GM19240 (cell line): ENCODE results near the gene TUBA4A.
"Not testable (repeated sequence)": the region's sequence is repeated elsewhere in the genome, so short reads cannot be mapped to it uniquely, and the experiment has no call there.

Experiments used
- DNase-seq: peaks from one replicate; pipeline ENCODE4 v3.0.0; 2011; ENCODE audit warnings: low spot score; ENCODE audit not compliant: insufficient read length

TUBA4A gene

GRCh38 chr2:219253753-219254589 lies at the start of gene TUBA4A:
Gene TUBA4A (minus strand): TSS chr2:219253918. CDS start chr2:219253858, 60 bp downstream.
- DNase-seq: peak; percentile 80

DNA sequence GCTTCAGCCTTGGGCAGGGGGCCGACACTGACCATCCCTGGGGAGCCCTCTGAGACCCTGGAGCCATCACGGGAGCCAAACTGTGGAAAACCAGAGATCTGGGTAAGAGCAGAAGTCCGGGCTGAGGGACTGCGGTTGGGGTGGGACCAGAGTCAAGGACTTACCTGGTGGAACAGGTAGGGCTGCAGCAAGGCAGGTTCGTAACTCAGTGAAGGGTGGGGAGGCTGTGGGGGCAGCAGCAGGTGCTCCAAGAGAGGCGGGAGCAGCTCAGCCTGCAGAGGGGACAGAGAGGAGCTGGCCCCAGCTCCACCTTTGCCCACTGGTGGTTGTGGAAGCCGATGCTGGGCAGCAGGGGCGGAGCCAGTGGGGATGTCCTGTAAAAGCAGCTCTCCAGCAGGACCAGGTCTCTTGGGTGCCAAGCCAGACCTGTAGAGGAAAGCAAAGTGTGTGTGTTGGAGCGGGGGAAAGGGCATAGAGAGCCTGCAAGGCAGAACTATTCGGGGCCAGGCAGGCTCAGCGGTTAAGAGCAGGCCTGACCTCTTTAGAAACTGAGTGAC lies 48.8 kb upstream of the TUBA4A start:
- DNase-seq: no peak

DNA sequence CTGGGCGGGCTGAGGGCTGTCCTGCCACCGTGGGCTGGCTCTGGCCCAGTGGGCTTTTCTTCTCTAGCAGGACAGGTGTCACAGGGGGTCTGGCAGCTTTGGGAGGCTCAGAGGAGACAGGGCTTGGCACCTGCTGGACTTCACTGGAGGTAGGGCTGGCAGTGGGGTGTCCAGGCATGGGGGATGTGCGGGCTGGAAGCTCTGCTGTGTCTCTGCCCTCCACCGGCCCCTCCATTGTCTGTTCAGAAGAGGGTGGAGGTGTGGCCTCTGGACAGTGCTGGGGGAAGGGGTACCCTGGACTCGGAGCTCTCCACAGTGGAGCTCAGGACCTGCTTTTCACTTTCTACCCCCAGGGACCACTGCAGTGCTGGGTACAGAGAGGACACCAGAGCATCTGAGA lies 46.3 kb upstream of the TUBA4A start:
- DNase-seq: no peak

DNA sequence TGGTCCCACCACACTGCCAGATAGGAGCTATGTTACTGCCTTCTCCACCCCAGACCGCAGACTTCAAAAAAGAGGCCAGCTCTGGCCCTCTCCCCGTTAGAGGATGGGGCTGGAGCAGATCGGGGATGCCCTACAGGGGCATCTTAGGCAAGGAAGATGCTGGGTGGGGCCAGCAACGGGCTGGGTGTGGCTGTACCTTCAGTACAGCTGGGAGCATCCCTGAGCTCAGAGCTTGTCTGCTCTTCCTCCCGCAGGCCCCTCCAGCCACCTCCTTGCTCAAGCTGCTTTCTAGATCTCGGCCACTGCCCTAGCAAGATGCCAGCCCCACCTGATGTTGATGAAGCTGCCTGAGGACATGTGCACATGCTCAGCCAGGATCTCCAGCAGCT lies 45.6 kb upstream of the TUBA4A start:
- DNase-seq: no peak

DNA sequence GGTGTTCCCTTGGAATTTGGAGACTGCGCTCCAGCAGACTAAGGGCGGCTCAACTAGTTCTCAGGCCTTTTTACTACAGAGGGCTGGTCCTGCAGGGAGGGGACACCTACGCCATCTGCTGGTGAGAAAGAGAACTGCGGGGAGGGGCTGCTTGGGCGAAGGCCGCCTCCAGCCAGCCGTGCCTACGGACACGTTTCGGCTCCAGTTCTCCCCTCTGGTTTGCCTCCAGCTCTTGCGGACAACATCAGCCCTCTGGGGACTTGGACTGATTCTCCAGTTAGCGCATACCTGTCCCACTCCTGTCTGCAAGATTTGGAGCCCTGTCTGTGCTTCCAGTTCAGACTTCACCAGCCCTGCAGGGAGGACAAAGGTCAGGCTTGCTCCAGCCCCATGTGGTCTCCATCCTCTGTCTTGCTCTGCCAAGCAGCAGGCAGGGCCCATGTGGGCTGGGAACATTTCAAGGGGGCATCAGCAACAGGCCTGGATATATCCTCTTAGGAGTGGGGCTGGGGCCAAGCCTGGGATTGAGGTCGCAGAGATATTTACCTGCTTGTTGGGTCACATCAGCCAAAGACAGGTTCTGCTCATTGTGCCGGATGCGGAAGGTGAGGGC lies 45.1 kb upstream of the TUBA4A start:
- DNase-seq: peak; percentile 91

GRCh38 chr2:219297766-219298456 lies 44.2 kb upstream of the TUBA4A start:
- no peak for DNase-seq

DNA sequence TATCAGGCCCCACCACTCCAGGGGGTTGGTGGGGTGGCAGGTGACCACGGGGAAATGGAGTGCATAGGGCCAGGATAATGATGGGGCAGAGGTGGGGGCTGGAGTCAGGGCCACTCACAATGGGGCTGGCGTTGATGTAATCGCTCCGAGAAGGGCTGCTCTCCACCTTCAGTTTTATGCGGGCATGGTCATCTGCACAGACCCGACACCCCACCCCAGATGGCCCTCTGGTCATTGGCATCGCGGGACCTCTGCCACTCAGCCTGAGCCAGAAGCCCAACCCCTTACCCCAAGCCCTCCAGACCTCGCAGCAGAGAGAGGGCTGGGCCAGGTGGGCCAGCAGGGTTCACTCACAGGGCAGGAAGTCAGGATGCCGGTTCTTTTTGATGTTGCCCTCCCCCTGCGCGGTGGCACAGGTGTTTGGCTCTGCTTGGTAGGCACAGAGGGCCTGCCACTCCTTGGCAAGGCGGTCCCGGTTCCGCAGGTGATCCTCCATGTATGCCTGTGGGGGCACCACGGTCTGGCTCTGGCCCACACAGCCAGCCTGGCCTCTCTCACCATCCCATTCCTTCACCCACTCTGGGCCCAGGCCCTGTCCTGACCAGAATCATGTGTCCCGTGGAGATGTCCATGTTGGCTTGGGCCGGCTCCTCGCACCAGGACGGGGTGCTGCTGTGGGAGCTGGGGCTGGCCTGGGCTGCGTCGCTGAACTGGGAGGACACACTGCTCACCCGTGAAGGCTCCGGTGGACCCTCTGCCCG lies 43.1 kb upstream of the TUBA4A start:
- no peak for DNase-seq

DNA sequence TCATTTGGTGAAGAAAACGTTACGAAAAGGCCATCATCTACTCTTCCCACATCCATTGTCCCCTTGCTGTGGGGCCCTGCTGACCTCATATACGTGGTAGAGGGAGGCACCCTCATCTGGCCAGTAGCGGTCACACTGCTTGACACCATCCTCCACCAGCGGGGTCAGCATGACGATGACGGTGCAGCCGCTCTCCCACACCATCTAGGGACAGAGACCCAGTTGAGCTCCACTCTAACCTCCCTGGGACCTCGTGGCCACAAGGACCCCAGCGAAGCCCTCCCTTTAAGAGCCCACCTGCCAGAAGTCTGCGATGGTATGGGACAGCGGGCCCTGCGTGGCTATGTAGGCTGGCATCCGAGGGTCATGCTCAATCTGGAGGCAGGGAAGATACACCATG lies 42.4 kb upstream of the TUBA4A start:
- no peak for DNase-seq

- DNase-seq: peak; percentile 96
Measured at GRCh38 chr2:219294356-219295351, 40.9 kb upstream of the TUBA4A start.

GRCh38 chr2:219293736-219294231 lies 40.1 kb upstream of the TUBA4A start:
- no peak for DNase-seq

DNA sequence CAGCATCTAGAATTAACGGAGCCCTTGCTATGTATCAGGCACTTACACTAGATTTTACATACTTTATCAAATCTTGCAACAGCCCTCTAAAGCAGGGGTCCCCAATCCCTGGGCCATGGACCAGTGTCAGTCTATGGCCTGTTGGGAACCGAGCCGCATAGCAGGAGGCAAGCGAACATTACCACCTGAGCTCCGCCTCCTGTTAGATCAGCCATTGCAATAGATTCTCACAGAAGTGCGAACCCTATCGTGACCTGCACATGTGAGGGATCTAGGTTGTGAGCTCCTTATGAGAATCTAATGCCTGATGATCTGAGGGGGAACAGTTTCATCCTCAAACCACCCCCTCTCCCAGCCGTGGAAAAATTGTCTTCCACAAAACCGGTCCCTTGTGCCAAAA lies 38.9 kb upstream of the TUBA4A start:
- DNase-seq: no peak

- DNase-seq: no peak
Measured at GRCh38 chr2:219291910-219292490, 38.3 kb upstream of the TUBA4A start.

DNA sequence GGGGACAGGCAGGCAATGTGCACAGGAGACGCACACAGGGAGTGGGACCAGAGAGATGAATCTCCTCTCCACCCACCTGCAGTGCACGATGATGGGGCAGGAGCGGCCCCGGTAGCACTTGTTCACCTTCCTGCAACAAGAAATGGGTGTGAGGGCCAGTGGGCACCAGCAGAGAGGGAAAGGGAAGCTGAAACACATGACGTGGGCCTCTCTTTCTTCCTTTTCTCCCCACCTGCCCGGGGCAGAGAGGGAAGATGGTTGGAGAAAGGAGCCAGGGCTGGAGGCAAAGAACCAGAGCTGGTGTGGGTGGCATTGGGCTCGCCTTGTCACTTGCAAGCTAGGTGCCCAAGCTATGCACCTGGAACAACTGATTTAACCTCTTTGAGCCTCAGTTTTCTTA lies 37.7 kb upstream of the TUBA4A start:
- DNase-seq: no peak

DNA sequence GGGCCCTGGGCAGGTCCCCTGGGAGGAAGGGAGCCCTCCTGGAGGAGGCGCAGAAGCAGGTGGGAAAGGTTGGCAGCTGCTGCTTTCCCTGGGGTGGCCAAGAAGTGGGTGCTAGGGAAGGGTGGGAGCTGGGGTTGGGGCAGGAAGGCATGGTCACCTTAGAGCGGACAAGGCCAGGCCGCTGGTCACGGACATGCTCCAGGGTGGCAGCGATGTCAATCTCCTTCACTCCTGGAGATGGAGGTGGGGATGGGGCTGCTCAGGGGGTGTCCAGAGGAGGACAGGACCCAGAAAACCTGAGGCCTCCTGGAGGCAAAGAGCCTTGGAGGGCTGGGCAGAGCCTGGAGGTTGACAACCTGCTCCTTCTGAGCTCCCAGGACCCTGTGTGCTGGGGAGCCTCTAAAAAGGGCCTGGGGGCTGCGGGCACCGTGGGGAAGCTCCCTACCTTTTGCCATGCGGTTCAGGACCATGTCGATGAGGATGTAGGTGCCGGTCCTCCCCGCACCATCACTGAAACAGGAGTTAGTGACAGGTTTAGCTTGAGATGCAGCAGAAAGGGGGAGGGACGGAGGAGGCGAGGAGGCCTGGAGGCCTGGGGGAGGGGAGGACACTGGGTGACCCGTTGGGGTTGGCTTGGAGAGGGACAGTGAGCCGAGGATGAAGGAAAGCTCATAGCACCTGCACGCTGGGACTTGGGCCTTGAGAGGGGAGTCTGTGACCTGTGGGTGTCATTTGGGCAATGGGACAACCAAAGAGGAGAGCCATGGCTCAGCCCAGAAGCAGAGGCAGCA lies 36.9 kb upstream of the TUBA4A start:
- DNase-seq: no peak

DNA sequence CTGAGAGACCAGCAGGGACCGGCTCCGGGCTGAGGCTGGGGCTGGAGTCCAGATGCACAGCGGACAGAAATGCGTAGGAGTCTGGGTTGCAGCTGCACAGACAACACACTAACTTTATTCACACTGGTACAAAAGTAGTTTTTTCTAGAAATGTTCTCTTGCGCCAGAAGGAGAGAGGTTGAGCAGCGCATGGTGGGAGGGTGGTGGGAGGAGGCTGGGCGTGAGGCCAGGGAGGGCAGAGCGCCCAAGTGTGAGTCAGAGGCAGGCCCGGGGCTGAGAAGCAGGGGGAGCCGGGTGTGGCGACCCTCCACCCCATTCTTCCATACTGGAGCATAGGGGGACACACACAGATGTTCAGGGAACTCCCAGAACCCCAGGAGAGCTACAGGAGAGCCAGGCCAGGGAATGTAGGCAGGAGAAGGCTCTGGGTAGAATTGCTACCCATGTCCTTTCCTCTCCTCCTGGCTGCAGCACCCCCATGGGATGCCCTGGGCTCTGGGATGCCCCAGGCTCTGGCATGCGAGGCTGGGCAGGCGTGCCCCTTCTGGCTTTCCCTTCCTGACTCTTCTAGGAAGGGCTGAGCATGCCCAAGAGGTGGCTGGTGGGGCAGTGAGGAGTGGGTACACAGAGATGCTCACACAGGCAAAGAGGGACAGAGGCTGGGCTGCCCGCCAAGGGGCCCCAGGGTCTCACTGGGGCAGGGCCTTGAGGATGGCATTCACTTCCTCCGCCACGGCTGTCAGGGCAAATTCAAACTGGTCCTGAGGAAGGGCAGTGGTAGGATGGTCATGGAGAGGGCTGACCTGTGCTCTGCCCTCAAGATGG lies 36.0 kb upstream of the TUBA4A start:
- DNase-seq: no peak

DNA sequence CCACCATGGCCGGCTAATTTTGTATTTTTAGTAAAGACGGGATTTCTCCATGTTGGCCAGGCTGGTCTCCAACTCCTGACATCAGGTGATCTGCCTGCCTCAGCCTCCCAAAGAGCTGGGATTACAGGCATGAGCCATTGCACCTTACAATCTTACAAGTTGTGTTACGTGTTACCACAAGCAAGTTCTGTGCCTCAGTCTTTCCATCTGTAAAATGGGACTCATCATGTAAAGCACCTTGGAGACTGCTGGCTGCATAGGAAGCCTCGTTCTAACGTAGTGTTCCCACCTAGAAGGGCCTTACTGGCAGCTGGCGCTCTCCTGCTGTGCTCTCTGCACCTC lies 35.4 kb upstream of the TUBA4A start:
- DNase-seq: no peak

DNA sequence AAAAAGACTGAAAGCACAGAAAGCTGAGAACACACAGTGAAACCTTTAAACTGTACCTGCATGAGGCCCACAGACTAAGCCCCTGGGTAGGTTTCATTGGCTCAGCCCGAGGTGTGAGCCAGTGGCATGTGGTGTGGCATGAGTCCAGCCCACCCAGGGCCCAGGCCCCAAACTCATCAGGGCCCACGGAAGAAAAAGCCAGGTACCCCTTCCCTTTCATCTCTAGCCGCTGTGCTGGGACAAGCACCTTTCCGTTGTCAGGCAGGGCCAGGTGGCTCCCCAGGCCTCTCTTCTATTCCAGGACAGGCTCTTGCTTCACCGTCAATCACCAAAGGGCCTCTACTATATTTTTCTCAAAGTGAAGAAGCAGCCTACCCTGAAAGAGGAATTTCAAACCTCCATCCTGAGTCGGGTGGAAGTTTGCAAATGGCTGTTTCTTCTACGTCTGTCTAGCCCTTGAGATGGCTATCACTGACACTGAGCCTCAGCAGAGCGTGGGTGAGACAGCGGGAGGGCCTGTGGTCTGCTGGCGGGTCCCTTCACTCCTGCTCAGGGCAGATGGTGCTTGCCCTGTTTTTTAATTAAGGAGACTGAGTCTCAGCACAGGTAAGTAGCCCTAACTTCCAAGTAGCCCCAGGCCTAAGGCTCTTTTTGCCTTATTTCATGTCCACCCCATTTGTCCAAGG lies 34.0 kb upstream of the TUBA4A start:
- no peak for DNase-seq

- not testable (repeated sequence) for DNase-seq
Measured at GRCh38 chr2:219287116-219287440, 33.4 kb upstream of the TUBA4A start.
